Colonic mucosa (tissue), 4 donors: ENCODE results near the gene CELSR3. TPM values are rescaled to one million over a fixed set of nuclear protein-coding genes. Genes with fewer than 3 reads are reported as not detected.

Experiments used
- DNase-seq: peaks from one replicate; pipeline ENCODE4 v3.0.0-alpha.2; 2020
- H3K27ac ChIP-seq: fragments of 200-600 bp; one replicate; pipeline ENCODE4 v1.8.0; 2021
- H3K27me3 ChIP-seq: fragments of 200-600 bp; one replicate; pipeline ENCODE4 v1.8.0; 2021
- H3K36me3 ChIP-seq: fragments of 200-600 bp; one replicate; pipeline ENCODE4 v1.8.0; 2021
- H3K4me1 ChIP-seq: fragments of 200-600 bp; one replicate; pipeline ENCODE4 v1.8.0; 2021; ENCODE audit warnings: mild to moderate bottlenecking
- H3K4me3 ChIP-seq: fragments of 200-600 bp; one replicate; pipeline ENCODE4 v1.8.0; 2021
- H3K9ac ChIP-seq, 2 donors: one replicate each; pipeline ENCODE4 v1.7.0; 2013; ENCODE audit warnings: control low read depth in 2 of 2, low read depth in 2 of 2, low read length in 2 of 2
- H3K9me3 ChIP-seq: fragments of 200-600 bp; one replicate; pipeline ENCODE4 v1.8.0; 2021
- intact Hi-C: fragments of 100-400 bp; cut with DNase I; formaldehyde crosslinking; loops from one replicate; pipeline ENCODE4 v1.14.1; 2022
- total RNA-seq, 2 donors: library from RNA; stranded (reverse); fragmentation: NEBNext Ultra II Directional in 1 of 2; extraction: Animal tissue kit (Norgen Biotek cat#: 25700) in 1 of 2; gene quantifications; one replicate each; pipeline ENCODE4 v1.2.1, GENCODE V29; 2021
- TF ChIP-seq, protein P1 (sequence below): fragments of 200-600 bp; IDR thresholded peaks from one replicate; pipeline ENCODE4 v1.8.0; 2022; ENCODE audit warnings: antibody characterized with exemption, mild to moderate bottlenecking
- donor health status: healthy.
- donor health status: DM: no; HTN: no; CAD: no.
- donor health status: DM: no; HTN: no; CAD: no.

Gene CELSR3
- total RNA-seq, 2 donors from 2014 or later, result 1.3 to 2.0 TPM

DNA sequence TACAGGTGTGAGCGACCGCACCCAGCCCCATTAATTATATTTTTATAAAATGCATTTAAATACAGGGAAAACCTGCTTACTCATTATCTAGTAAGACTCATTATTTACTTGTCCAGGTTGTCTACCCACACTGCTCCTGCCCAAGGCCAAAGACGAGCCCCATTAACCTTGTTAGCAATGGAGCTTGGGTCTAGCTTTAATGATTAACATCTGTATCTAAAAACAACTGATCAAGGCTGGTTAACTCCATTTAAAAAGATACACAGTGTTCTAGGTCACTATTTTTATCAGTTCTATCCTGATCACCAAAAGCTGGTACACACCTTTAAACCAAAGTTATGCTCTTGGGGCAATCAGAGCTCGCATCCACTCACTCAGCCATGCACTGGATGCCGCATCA lies 33.5 kb upstream of the CELSR3 start:
- Histone ChIP-seq H3K27ac (no peak overlapping the region), H3K4me3 (no peak overlapping the region), H3K9me3 (no peaks in the 10 kb centered on the region), H3K4me1 (peaks cover 5% of the 10 kb centered on the region), H3K9ac (no peak overlapping the region), H3K27me3 (no peaks in the 10 kb centered on the region), H3K36me3 (peaks cover 19% of the 10 kb centered on the region)
- no peak for DNase-seq
- TF ChIP-seq, protein P1, sequence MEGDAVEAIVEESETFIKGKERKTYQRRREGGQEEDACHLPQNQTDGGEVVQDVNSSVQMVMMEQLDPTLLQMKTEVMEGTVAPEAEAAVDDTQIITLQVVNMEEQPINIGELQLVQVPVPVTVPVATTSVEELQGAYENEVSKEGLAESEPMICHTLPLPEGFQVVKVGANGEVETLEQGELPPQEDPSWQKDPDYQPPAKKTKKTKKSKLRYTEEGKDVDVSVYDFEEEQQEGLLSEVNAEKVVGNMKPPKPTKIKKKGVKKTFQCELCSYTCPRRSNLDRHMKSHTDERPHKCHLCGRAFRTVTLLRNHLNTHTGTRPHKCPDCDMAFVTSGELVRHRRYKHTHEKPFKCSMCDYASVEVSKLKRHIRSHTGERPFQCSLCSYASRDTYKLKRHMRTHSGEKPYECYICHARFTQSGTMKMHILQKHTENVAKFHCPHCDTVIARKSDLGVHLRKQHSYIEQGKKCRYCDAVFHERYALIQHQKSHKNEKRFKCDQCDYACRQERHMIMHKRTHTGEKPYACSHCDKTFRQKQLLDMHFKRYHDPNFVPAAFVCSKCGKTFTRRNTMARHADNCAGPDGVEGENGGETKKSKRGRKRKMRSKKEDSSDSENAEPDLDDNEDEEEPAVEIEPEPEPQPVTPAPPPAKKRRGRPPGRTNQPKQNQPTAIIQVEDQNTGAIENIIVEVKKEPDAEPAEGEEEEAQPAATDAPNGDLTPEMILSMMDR, result no peak
- intact Hi-C loops, result no loop called here

DNA sequence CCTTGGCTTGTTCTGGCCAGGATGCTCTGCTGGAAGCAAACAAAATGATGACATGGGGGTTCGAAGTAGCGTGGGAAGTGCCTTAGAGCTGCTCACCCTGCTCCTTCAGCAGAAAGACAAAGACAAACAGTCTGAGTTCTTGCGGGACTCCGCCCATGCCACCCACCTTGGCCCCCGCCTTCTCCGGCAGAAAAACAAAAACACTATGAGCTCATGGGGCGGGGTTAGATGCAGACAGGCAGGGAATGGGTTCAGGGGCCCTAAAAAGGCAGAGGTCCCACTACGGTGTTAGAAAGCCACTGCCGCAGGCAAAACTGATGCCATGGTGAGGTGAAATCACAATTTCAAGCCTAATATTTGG lies 32.7 kb upstream of the CELSR3 start:
- Histone ChIP-seq H3K9me3 (no peaks in the 10 kb centered on the region), H3K27ac (peak overlapping the region; percentile 52), H3K4me1 (peaks cover 3% of the 10 kb centered on the region), H3K4me3 (no peak overlapping the region), H3K27me3 (no peaks in the 10 kb centered on the region), H3K9ac (peak overlapping the region in 1 of 2 donors; percentile 4), H3K36me3 (peaks cover 19% of the 10 kb centered on the region)
- intact Hi-C loops, result no loop called here
- TF ChIP-seq, protein P1, result no peak
- DNase-seq, result peak; percentile 54

DNA sequence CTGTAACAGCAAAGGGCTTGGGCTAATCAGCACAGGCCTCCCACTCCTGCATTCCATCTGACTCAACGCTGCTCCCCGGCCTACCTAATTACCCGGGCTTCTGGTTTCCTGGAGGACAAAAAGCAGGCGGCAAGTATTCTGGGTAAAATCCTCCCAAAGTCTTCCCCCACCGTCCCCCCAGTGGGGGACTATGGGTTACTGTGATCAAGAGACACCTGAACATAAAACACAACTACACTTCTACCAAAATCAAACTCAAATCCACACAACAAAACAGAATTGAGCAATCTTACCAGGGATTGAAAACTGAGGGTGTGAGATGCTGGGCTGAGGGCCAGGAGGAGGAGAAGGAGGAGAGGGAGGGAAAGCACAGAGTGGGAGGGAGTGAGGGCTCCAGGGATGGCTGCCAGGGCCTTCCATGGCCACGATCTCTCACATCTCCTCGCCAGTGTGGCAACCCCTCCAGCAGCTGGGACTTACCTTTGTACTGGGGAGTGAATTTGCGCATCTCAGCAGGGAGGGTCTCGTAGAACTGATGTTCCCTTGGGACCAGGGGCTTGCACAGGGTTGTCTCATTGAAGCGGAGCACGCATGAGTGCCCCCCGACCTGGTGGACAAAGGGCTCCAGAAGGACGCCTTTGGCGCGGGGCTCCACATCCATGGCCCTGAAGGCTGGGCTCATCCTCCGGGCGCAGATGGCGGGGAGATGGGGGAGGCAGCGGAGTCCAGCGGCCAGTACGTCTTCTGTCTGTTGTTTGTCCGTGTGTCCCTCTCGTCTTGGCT lies 32.1 kb upstream of the CELSR3 start:
- peak; percentile 60 for DNase-seq
- intact Hi-C loops, result no loop called here
- Histone ChIP-seq H3K4me3 (no peak overlapping the region), H3K4me1 (peaks cover 3% of the 10 kb centered on the region), H3K36me3 (peaks cover 19% of the 10 kb centered on the region), H3K9me3 (no peaks in the 10 kb centered on the region), H3K27ac (peak overlapping the region; percentile 52), H3K27me3 (no peaks in the 10 kb centered on the region), H3K9ac (peak overlapping the region in 1 of 2 donors; percentile 4)
- TF ChIP-seq, protein P1, result no peak

DNA sequence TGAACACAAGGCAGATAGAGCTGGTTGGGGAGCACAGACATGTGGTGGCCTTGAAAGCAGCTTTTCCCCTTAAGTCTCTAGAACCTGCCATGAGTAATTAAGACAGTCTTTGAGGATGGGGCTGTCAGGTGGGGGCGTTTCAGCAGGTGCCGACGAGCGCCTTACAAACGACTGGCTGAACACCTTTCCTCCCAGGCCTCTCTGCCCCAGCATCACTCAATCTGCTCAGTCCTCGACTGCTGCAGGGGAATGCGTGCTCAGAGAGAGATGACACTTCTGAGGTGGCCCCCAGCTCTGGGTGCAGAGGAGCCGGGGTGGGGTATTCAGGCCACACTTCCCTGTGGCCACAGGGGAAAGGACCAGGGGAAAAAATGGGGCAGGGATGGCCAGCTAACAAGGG lies 31.1 kb upstream of the CELSR3 start:
- no peak for DNase-seq
- Histone ChIP-seq H3K4me3 (no peak overlapping the region), H3K9ac (no peak overlapping the region), H3K4me1 (peaks cover 3% of the 10 kb centered on the region), H3K27ac (peak overlapping the region; percentile 52), H3K9me3 (no peaks in the 10 kb centered on the region), H3K36me3 (peaks cover 24% of the 10 kb centered on the region), H3K27me3 (no peaks in the 10 kb centered on the region)
- intact Hi-C loops, result no loop called here
- TF ChIP-seq, protein P1, result no peak

DNA sequence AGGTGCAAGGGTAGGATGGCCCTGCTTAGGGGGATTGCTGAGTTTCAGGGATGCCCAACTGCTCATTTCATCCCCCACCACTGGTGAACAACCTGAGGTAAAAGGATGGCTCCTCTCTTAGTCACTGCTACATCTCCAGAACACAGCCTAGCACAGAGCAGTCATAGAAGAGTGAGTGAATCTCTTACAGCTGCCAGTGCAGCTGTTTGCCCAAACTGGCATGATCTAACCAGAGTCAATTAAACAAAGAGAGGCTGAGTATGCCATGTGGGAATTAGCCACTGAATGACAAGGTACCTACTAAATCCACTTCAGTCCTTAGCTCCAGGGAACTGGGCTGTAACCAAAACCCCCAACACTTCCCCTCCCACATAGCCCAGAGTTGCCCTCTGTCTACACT lies 29.9 kb upstream of the CELSR3 start:
- H3K27ac ChIP-seq, result no peak overlapping the region
- intact Hi-C loops, result no loop called here
- H3K9me3 ChIP-seq, result no peaks in the 10 kb centered on the region

More for the DNA sequence above, 29.9 kb upstream of the CELSR3 start:
- DNase-seq, result no peak
- H3K4me3 ChIP-seq, result no peak overlapping the region
- H3K27me3 ChIP-seq, result no peaks in the 10 kb centered on the region
- H3K9ac ChIP-seq, result no peak overlapping the region
- peaks cover 3% of the 10 kb centered on the region for H3K4me1 ChIP-seq
- peaks cover 24% of the 10 kb centered on the region for H3K36me3 ChIP-seq
- TF ChIP-seq, protein P1, result no peak
